Measurements from ENCODE around the gene NSUN2. TPM values are rescaled to one million over a fixed set of nuclear protein-coding genes. Genes with fewer than 3 reads are reported as not detected.
"Not testable (repeated sequence)": the region's sequence is repeated elsewhere in the genome, so short reads cannot be mapped to it uniquely, and the experiment has no call there.

NSUN2 gene
- total RNA-seq, 4 donors from 2014 or later, result 25.7 to 42.8 (median 39.1) TPM

DNA sequence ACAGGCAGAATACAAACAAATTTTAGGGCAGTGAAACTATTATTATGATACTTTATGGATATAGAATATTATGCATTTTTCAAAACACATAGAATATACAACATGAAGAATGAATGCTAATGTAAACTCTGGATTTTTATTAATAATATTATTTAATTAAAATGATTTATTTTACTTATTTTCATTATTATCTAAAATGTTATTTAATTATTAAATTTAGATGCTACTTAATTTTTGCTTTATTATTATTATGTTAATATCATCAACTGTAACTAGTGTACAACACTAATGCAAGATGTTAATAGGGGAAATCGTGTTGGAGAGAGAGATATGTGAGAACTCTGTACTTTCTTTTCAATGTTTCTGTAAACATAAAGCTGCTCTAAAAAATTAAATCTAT lies 41.1 kb upstream of the NSUN2 start:
- DNase-seq (ENCODE audit: extremely low spot score), result no peak
- Histone ChIP-seq H3K4me1 (no peaks in the 10 kb centered on the region), H3K27me3 (no peaks in the 10 kb centered on the region), H3K9me3 (no peaks in the 10 kb centered on the region), H3K36me3 (peaks cover 0 to 11% (median 5%) of the 10 kb centered on the region in 4 donors), H3K27ac (replicated peaks in 1 of 4) (no peak overlapping the region), H3K4me3 (no peak overlapping the region)
- TF ChIP-seq, protein P1, sequence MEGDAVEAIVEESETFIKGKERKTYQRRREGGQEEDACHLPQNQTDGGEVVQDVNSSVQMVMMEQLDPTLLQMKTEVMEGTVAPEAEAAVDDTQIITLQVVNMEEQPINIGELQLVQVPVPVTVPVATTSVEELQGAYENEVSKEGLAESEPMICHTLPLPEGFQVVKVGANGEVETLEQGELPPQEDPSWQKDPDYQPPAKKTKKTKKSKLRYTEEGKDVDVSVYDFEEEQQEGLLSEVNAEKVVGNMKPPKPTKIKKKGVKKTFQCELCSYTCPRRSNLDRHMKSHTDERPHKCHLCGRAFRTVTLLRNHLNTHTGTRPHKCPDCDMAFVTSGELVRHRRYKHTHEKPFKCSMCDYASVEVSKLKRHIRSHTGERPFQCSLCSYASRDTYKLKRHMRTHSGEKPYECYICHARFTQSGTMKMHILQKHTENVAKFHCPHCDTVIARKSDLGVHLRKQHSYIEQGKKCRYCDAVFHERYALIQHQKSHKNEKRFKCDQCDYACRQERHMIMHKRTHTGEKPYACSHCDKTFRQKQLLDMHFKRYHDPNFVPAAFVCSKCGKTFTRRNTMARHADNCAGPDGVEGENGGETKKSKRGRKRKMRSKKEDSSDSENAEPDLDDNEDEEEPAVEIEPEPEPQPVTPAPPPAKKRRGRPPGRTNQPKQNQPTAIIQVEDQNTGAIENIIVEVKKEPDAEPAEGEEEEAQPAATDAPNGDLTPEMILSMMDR (IDR thresholded peaks at IDR 0.05), result no peak
- no peak for TF ChIP-seq POLR2AphosphoS5 (IDR thresholded peaks at IDR 0.05)
- no peak for TF ChIP-seq POLR2A (IDR thresholded peaks at IDR 0.05; ENCODE audit: low read depth)
- TF ChIP-seq EP300 (IDR thresholded peaks at IDR 0.05), result no peak
- WGBS, result 97% methylated on average over 1 of the region's 1 CpG
- intact Hi-C loops (cut with DNase I), result no loop called here

DNA sequence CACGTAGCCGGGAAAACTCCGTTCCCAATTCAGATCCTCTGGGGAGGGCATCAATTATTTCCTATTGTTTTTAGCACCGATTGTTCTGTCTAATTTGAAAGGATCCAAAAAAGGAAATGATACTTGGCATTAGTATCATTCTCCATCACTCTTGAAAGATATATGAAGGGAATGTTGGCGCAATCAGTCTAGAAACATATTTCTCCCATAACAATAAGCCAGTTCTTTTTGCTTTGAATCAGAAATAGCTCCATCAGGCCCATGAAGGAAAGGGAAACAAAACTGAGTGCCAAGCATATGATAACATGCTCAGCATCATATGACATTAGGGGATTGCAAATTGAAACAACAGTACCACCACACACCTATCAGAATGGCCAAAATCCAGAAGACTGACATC lies 40.2 kb upstream of the NSUN2 start:
- no peak for DNase-seq (ENCODE audit: extremely low spot score)
- Histone ChIP-seq H3K9me3 (no peaks in the 10 kb centered on the region), H3K4me3 (no peak overlapping the region), H3K36me3 (peaks cover 0 to 14% (median 8%) of the 10 kb centered on the region in 4 donors), H3K27me3 (no peaks in the 10 kb centered on the region), H3K4me1 (no peaks in the 10 kb centered on the region), H3K27ac (replicated peaks in 1 of 4) (no peak overlapping the region)
- TF ChIP-seq POLR2A (IDR thresholded peaks at IDR 0.05; ENCODE audit: low read depth), result no peak
- TF ChIP-seq, protein P1 (IDR thresholded peaks at IDR 0.05), result no peak
- TF ChIP-seq EP300 (IDR thresholded peaks at IDR 0.05), result no peak
- TF ChIP-seq POLR2AphosphoS5 (IDR thresholded peaks at IDR 0.05), result no peak
- WGBS, result 70% methylated on average over 5 of the region's 5 CpGs
- intact Hi-C loops (cut with DNase I), result no loop called here

DNA sequence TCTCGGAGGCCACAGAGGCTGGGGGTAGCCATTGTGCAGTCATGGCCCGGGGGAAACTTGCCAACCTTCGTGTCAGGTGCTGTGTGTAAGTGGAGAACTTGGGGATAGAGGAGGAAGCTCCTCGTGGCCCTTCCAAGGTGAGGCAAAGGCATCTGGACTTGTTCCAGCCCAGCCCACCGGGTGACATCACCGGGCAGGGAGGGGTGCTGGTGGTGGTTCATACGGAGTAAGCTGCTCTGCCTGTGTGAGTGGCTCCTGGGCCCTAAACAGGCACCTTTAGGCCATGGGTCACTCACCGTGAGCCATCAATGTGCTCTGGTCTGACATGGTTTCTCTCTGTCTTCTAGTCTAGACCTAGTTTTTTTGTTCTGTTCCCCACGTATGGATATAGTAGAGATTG lies 35.9 kb upstream of the NSUN2 start:
- intact Hi-C loops (cut with DNase I); H3K4me3 ChIP-seq; H3K4me1 ChIP-seq; H3K9me3 ChIP-seq; H3K27ac ChIP-seq (replicated peaks in 1 of 4); H3K27me3 ChIP-seq; DNase-seq (ENCODE audit: extremely low spot score): not testable (repeated sequence)
- peaks cover 4 to 36% (median 9%) of the 10 kb centered on the region in 4 donors for H3K36me3 ChIP-seq
- 86% methylated on average over 9 of the region's 9 CpGs for WGBS

DNA sequence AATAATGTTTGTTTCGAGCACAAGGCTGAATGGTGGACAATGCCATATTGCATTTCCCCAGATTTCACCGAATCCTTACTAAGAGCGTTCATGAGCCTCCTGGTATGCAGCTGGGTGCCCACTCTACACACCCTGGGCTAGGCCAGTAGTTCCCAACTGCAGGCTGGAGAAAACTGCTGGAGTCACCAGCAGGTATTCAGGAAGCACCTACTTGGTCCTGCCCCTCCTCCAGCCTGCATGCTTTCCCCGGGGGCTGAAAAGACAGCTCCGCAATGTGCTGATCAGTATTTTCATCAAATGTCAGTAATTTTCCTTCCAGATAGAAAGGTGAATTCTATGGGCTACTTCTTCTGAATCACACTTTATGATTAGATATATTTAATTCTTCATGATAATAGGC lies 34.8 kb upstream of the NSUN2 start:
- H3K36me3 ChIP-seq, result peaks cover 4 to 44% (median 16%) of the 10 kb centered on the region in 4 donors
- DNase-seq (ENCODE audit: extremely low spot score), result no peak
- intact Hi-C loops (cut with DNase I), result no loop called here
- no peaks in the 10 kb centered on the region for H3K9me3 ChIP-seq
- no peak overlapping the region for H3K27ac ChIP-seq (replicated peaks in 1 of 4)
- WGBS, result 97% methylated on average over 5 of the region's 5 CpGs
- TF ChIP-seq EP300 (IDR thresholded peaks at IDR 0.05) (no peak), POLR2A (IDR thresholded peaks at IDR 0.05; ENCODE audit: low read depth) (no peak), POLR2AphosphoS5 (IDR thresholded peaks at IDR 0.05) (no peak)
- TF ChIP-seq, protein P1 (IDR thresholded peaks at IDR 0.05), result no peak
- H3K4me3 ChIP-seq, result no peak overlapping the region
- no peaks in the 10 kb centered on the region for H3K4me1 ChIP-seq
- no peaks in the 10 kb centered on the region for H3K27me3 ChIP-seq

DNA sequence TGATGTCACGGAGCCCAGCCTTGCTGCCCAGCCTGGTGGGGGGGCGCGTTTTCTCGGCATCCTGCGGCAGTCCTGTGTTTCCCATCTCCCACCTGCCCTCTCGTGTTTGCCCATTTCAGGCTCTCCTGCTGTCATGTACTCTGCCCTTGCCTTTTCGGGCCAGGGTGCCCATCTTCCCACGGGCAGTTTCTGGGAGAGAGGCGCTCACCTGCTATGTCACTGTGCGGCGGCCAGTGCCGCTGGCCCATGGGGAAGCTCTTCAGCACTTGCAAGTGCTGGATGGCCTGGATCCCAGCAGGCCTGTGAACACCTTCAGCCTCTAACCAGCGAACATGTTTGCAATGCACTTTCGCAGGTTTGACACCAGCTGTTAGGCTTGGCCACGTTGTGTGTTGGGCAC lies 33.9 kb upstream of the NSUN2 start:
- no peak overlapping the region for H3K27ac ChIP-seq (replicated peaks in 1 of 4)
- WGBS, result 98% methylated on average over 11 of the region's 15 CpGs
- DNase-seq (ENCODE audit: extremely low spot score), result no peak
- H3K9me3 ChIP-seq, result no peaks in the 10 kb centered on the region
- H3K36me3 ChIP-seq, result peaks cover 4 to 44% (median 17%) of the 10 kb centered on the region in 4 donors
- no peaks in the 10 kb centered on the region for H3K27me3 ChIP-seq
- no peak for TF ChIP-seq EP300 (IDR thresholded peaks at IDR 0.05)
- TF ChIP-seq POLR2A (IDR thresholded peaks at IDR 0.05; ENCODE audit: low read depth), result no peak
- H3K4me3 ChIP-seq, result no peak overlapping the region
- no peaks in the 10 kb centered on the region for H3K4me1 ChIP-seq
- intact Hi-C loops (cut with DNase I), result no loop called here

DNA sequence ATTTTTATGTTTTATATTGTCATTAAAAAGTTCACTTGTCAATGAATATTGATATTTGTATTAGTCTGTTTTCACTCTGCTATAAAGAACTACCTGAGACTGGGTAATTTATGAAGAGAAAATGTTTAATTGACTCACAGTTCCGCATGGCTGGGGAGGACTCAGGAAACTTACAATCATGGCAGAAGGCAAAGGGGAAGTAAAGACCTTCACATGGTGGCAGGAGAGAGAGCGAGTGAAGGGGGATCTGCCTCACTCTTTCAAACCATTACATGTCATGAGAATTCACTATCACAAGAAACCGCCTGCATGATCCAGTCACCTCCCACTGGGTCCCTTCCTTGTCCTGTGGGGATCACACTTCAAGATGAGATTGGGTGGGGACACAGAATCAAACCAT lies 27.8 kb upstream of the NSUN2 start:
- intact Hi-C loops (cut with DNase I), result no loop called here
- 96% methylated on average over 3 of the region's 3 CpGs for WGBS
- DNase-seq (ENCODE audit: extremely low spot score), result no peak
- TF ChIP-seq POLR2A (IDR thresholded peaks at IDR 0.05; ENCODE audit: low read depth), result no peak
- TF ChIP-seq, protein P1 (IDR thresholded peaks at IDR 0.05), result no peak
- no peak for TF ChIP-seq EP300 (IDR thresholded peaks at IDR 0.05)
- no peak for TF ChIP-seq POLR2AphosphoS5 (IDR thresholded peaks at IDR 0.05)
- Histone ChIP-seq H3K36me3 (peaks cover 9 to 64% (median 43%) of the 10 kb centered on the region in 4 donors), H3K9me3 (peaks cover 0 to 16% (median 0%) of the 10 kb centered on the region in 4 donors), H3K27ac (replicated peaks in 1 of 4) (no peak overlapping the region), H3K27me3 (no peaks in the 10 kb centered on the region), H3K4me1 (no peaks in the 10 kb centered on the region), H3K4me3 (no peak overlapping the region)

All from esophagus muscularis mucosa (tissue), 4 donors.